NOMO-1 treated with dmso at 0.1 percent for 144 hours (cell line): ENCODE data around the gene CRYBG2.

ENCODE experiments used
- DNase-seq: peaks from one replicate; lab custom pipeline; 2025; ENCODE audit not compliant: unreplicated experiment; lab: John Stamatoyannopoulos, UW

The CRYBG2 gene

GRCh38 chr1:26370591-26371382, 16.9 kb upstream of the CRYBG2 start:
- no peak for DNase-seq

DNA sequence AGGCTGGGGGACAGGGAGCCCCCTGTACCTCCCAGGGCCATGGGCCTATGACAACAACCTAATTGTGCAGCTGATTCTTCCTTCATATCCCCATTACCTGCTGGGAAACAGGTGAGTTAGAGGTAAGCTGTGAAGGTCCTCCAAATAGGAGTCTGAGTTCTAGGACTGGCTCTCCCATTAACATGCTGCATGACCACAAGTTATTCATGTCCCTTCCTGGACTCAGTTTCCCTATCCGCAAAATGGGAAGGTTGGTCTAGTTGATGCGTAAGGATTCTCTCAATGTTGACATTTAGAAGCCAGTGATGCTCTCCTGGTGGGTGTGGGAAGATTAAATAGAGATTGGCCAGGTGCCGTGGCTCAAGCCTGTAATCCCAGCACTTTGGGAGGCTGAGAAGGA, 14.6 kb upstream of the CRYBG2 start:
- no peak for DNase-seq

- DNase-seq: no peak
These were observed 14.1 kb upstream of the CRYBG2 start for GRCh38 chr1:26368006-26368405.

- DNase-seq: no peak
These were observed 13.5 kb upstream of the CRYBG2 start for GRCh38 chr1:26367441-26367840.

DNA sequence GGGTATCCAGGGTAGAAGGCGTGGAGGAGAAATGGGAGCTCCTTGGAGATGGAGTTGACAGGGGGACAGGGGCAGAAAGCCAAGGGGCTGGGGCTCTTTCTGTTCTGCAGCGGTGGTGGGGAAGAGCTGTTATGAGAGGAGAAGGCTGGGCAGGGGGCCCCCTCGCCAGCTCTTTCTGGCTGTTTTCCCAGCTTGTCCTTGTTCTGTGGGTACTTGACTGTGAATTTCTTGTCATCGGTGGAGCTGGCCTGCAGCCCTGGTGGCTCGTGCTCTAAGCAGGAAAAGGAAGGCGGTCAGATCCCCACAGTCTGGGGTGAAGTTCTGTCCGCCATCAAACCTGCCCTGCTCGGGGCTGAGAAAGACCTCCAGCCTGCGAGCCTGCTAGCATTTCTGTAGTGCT, 11.0 kb upstream of the CRYBG2 start:
- no peak for DNase-seq

- DNase-seq: peak; percentile 62
These were observed 9.9 kb upstream of the CRYBG2 start for GRCh38 chr1:26363549-26364448.

DNA sequence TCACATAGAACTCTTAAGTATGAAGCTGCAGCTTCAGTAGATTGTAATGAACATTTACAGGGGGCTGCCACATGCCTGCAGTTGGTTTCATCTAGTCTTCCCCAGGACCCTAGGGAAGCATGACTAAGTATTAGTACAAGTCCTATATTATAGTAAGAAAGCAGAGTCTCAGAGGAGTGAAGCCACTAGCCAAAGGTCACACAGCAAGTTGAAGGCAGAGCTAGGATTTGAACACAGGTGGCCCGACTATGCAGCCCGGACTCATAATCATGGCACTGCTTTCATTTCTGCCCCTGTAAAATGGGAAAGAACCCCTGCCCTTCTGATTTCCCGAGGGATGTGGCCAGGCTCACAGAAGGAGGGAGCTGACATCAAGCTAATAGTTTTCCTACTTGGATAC, 8.4 kb upstream of the CRYBG2 start:
- no peak for DNase-seq

- DNase-seq: no peak
These were observed 7.7 kb upstream of the CRYBG2 start for GRCh38 chr1:26361605-26362122.

DNA sequence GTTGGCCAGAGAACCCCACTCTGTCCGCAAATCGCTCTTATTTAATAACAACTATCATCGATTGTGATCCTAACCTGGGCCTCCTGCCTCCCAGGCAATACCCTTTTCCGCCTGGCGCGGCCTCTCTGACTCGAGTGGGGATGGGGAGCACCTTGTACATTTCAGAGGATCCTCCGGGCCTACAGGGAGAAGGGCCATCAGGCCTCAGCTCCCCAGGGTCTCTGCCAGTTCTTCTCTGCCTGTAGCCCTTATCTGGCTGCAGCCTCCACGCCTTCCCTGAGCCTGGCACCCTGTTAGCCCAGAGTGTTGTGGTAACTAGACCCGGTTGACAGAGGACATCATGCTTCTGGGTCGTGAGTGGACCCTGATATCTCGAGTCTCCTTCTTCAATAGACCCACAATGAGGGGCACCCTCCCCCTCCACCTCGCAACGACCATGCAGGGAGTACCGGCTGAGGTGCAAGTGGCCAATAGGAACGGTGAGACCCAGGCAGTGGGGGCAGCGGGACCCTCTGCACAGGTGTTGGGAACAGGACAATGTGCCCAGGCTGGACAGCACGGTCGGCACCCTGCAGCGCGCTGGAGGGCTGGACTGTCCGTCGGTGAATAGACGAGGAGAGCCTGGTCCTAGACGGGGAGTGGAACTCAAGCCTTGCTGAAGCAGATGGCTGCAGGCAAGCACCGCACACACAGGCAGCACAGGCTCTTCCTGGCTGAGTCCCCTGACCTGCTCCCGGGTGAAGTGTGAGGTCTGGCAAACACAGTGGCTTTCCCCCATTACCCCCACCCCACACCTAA, 7.1 kb upstream of the CRYBG2 start:
- DNase-seq: no peak

- no peak for DNase-seq
These were observed 6.3 kb upstream of the CRYBG2 start for GRCh38 chr1:26359981-26360806.

DNA sequence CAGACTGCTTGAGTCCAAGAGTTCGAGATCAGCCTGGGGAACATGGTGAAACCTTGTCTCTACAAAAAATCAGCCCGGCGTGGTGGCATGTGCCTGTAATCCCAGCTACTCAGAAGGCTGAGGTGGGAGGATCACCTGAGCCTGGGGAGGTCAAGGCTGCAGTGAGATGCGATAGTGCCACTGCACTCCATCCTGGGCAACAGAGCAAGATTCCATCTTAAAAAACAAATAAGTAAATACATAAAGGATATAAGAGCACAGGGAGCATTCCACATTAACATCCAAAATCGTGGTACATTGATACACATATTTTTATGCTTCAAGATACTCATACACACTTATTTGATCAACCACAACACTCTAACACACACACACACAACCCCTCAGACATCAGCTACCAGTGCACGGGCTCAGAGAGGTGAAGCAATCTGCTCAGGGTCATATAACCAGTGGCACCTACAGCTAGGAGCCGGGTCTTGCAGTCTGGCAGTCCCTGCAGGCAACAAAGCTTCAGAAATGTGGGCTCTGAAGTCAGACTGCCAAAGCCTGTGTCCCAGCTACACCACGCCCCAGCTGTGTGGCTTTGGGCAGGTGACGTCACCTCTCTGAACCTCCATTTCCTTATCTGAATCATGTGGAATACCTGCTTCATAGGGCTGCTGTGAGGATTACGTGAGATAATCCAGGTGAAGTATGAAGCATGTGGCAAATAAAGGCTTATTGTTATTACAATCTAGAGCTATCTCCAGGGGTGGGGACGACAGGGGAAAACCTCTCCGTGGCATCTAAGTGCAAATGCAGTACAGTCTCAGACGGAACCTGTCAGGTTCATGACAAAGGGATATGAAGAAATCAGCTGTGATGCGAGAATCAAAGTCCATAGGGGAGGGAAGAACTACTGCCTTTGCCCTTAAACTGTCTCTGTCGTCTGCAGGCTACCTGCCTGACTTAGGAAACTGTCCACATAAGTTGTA, 4.8 kb upstream of the CRYBG2 start:
- DNase-seq: peak; percentile 47

DNA sequence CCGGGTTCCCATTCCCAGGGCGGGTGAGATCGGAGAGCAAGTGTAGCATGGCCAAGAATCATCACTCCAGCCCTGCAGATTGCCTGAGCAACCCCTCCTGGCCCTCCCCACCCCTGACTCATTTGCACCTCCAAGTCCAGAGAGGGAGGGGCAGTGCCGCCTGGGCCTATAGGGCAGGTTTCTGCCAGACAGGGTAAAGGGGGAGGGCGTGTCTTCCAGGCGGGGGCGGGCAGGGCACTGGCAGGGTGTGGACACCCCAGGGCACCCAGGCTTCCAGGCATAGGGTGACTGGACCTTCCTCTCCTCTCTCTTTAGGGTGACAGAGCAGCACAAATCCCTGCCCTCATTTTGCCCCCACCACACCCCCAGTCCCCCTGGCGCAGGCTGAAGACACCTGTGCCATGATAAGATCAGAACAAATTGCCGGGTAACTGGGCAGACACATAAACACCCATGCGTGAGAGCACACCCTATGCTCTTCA, 3.2 kb upstream of the CRYBG2 start:
- no peak for DNase-seq

DNA sequence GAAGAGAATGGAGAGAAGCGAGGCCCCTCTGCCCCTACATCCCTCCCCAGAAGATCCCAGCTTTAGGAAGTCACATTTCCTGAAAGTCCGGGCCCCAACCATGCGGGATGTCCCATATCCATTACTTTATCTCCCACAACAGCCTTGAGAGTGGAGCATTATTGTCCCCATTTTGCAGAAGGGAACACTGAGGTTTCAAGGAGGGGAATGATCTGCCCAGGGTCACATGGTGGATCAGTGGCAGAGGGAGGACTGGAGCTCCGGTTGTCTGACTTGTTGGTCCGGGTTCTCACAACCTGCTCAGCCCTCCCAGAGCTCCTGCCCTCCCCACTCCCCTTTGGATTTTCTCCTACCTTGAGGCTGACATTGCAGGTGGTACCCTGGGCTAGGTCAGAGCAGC, 2.2 kb upstream of the CRYBG2 start:
- DNase-seq: no peak

DNA sequence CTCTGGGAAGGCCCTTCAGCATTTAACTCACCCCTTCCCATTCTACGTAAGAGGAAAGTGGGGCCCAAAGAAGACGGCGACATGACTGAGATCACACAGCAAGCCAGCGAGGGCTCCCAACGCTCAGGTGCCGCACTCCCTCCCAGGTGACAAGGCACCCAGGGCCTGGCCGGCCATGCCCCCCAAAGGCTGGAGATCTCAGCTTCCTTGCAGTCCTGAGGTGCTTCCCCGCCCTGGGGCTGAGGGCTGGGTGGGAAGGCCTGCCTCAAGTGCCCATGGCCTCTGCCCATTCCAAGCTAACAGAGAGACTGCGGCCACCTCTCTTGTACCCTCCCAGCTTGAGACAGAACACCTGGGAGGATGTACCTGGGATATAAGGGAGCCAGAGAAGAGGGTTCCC, 1.0 kb upstream of the CRYBG2 start:
- no peak for DNase-seq

- DNase-seq: no peak
These were observed 595 bp downstream of the CRYBG2 start for GRCh38 chr1:26353210-26353859.

GRCh38 chr1:26352338-26352679, 1.6 kb downstream of the CRYBG2 start:
- no peak for DNase-seq

DNA sequence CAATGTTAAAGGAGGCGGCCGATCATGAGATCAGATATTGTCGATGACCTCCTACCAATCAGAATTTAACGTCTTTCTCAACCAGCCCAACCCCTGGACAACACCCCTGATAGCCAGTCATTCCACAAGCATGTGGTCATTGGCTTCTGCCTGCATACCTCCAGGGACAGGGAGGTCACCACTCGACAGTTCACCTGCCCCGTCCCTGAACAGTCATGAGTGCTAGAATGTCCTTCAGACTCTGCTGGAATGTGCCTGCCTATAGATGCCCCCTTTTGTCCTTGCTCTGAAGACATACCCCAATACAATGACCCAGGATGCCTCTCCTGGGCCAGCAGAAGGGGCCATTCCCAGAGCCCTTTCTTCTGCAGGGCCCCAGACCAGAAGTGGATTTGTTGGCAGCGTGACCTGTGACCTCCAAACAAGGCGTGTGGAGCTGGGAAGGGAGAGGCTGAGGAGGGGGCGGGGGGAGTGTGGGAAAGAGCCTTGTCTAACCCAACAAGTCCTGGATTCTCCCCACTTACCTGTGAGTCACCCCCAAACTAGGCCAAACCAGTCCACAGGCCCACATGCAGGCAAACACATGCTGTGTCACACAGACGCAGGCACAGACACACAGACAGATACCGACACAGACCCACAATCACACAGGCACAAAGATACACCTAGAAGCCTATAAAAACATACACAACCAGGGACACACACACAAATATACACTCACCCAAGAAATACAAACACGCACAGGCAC, 2.2 kb downstream of the CRYBG2 start:
- no peak for DNase-seq
